GM18511 (cell line): ENCODE data around the gene B9D2.
"Not testable (repeated sequence)": the region's sequence is repeated elsewhere in the genome, so short reads cannot be mapped to it uniquely, and the experiment has no call there.

Experiments used
- ATAC-seq: cut with Tn5 transposase; IDR thresholded peaks from one replicate; pipeline ENCODE4 v1.9.1; 2021; ENCODE audit warnings: mild to moderate bottlenecking, moderate library complexity; ENCODE audit not compliant: unreplicated experiment

B9D2 gene

GRCh38 chr19:41392775-41393174 lies 28.8 kb upstream of the B9D2 start:
- no peak for ATAC-seq

GRCh38 chr19:41391618-41392017 lies 27.7 kb upstream of the B9D2 start:
- no peak for ATAC-seq

GRCh38 chr19:41386442-41386841 lies 22.5 kb upstream of the B9D2 start:
- ATAC-seq = no peak

- ATAC-seq = no peak
These were observed 20.4 kb upstream of the B9D2 start for GRCh38 chr19:41384351-41384750.

- ATAC-seq = not testable (repeated sequence)
These were observed 17.6 kb upstream of the B9D2 start for GRCh38 chr19:41381536-41381935.

GRCh38 chr19:41377977-41378709 lies 14.2 kb upstream of the B9D2 start:
- ATAC-seq = peak; percentile 71

GRCh38 chr19:41376998-41377365 lies 13.0 kb upstream of the B9D2 start:
- no peak for ATAC-seq

- ATAC-seq = no peak
These were observed 12.5 kb upstream of the B9D2 start, which contains the start of gene TMEM91 for GRCh38 chr19:41376241-41376997. Gene TMEM91, plus strand, starts transcription at chr19:41376533. Its CDS starts 1,777 bp downstream, at chr19:41378310.

- ATAC-seq = no peak
These were observed 10.0 kb upstream of the B9D2 start for GRCh38 chr19:41373993-41374392.

- no peak for ATAC-seq
These were observed 8.6 kb upstream of the B9D2 start for GRCh38 chr19:41372501-41372900.

GRCh38 chr19:41371541-41371940 lies 7.6 kb upstream of the B9D2 start:
- no peak for ATAC-seq

- not testable (repeated sequence) for ATAC-seq
These were observed 7.2 kb upstream of the B9D2 start for GRCh38 chr19:41371119-41371518.

- no peak for ATAC-seq
These were observed 5.8 kb upstream of the B9D2 start for GRCh38 chr19:41369769-41370168.

GRCh38 chr19:41367848-41368301 lies 3.9 kb upstream of the B9D2 start:
- peak; percentile 36 for ATAC-seq

GRCh38 chr19:41366089-41366488 lies 2.1 kb upstream of the B9D2 start:
- no peak for ATAC-seq

GRCh38 chr19:41364524-41365391 lies 809 bp upstream of the B9D2 start:
- no peak for ATAC-seq

GRCh38 chr19:41363371-41363752 lies 587 bp downstream of the B9D2 start:
- ATAC-seq = no peak

GRCh38 chr19:41362143-41362847 lies 1.7 kb downstream of the B9D2 start:
- no peak for ATAC-seq

GRCh38 chr19:41359741-41360140 lies 4.2 kb downstream of the B9D2 start:
- no peak for ATAC-seq

GRCh38 chr19:41357746-41358145 lies 6.2 kb downstream of the B9D2 start:
- no peak for ATAC-seq
